HG02938 (cell line): ENCODE results near the gene GTF2B.
"Not testable (repeated sequence)": the region's sequence is repeated elsewhere in the genome, so short reads cannot be mapped to it uniquely, and the experiment has no call there.

Experiments
- ATAC-seq: cut with Tn5 transposase; IDR thresholded peaks from one replicate; pipeline ENCODE4 v1.9.1; 2021; ENCODE audit warnings: mild to moderate bottlenecking, moderate library complexity; ENCODE audit not compliant: unreplicated experiment

GTF2B gene, protein sequence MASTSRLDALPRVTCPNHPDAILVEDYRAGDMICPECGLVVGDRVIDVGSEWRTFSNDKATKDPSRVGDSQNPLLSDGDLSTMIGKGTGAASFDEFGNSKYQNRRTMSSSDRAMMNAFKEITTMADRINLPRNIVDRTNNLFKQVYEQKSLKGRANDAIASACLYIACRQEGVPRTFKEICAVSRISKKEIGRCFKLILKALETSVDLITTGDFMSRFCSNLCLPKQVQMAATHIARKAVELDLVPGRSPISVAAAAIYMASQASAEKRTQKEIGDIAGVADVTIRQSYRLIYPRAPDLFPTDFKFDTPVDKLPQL

DNA sequence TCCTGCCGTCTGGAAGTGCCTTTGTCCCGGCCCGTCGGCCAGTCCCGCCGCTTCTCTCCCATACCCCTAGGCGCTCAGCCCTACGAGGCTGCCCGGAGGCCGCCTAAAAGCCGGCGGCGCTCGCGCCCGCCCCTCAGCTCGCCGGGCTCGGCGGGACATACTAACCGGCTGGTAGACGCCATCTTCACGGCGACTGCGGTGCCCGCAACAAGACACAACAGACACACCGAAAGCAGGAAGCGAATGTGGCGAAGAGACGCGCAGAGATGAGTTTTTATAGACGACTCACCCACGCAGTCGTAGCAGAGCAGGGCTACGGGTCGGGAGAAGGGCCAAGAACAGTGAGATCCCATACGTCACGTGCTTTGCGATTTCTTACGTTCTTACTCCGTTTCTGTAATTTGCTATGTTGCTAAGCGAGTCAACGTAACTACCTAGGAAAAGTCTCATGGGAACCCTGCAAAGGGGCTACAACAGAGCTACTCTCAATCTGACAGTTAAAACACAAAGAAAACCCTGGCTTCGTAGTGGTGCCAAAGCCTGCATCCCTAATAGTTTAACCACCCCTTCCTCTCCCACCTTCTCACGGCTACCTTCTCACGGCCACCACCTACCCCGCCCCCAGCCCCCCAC is at the start of gene GTF2B:
Gene GTF2B, minus strand, starts transcription at position 250 of the 633 bp plus-strand sequence. Its CDS starts 68 bp downstream, at position 182.
- peak; percentile 91 for ATAC-seq

DNA sequence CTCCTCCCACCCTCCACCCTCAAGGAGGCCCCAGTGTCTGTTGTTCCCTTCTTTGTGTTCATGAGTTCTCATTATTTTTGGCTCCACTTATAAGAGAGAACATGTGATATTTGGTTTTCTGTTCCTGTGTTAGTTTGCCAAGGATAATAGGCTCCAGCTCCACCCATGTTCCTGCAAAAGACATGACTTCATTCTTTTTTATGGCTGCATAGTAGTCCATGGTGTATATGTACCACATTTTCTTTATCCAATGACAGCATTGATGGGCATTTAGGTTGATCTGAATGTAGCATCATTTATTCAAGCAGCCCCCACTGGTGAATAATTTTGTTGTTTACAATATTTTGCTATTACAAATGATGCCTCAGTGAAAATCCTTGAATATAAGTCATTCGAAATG is 47.2 kb upstream of the GTF2B start:
- not testable (repeated sequence) for ATAC-seq

DNA sequence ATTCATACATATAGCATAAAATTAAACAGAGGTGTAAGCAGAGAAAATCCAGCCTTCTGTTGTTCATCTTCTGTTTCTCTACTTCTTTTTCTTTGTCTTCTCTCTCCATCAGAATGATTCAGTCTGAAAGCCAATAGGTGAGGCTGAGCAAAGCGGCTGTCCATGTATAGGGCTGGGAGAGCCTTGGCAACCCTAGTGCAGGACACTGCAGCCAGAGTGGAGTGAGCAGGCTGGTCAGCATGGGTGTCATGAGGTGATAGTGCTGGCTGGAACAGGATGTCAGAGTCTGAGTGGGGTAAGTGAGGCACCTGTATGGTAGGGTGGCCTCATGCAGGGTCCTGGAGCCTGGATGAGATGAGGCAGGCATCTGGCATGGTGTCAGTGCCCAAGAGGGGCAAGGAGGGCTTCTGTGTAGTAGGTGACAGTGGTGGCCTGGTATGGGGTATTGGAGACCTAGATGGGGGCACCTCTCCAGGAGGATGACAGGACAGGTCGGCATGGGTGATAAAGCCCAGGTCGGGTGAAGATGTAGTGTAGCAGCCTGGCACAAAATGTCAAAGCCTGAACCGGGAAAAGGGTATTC is 45.5 kb upstream of the GTF2B start:
- ATAC-seq = no peak

DNA sequence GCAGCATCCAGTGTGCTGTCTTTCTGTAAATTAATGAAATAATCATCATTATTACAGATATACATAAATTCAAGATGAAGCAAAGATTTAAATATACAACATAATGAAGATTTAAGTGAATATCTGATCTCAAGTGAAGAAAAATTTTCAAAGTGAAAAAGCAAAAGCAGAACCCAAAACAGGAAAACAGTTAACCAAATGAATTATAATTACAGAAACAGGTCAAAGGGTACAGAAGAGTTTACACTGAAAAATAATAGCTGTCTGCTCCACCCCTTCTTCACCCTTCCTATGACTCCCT is 44.8 kb upstream of the GTF2B start:
- ATAC-seq = no peak

DNA sequence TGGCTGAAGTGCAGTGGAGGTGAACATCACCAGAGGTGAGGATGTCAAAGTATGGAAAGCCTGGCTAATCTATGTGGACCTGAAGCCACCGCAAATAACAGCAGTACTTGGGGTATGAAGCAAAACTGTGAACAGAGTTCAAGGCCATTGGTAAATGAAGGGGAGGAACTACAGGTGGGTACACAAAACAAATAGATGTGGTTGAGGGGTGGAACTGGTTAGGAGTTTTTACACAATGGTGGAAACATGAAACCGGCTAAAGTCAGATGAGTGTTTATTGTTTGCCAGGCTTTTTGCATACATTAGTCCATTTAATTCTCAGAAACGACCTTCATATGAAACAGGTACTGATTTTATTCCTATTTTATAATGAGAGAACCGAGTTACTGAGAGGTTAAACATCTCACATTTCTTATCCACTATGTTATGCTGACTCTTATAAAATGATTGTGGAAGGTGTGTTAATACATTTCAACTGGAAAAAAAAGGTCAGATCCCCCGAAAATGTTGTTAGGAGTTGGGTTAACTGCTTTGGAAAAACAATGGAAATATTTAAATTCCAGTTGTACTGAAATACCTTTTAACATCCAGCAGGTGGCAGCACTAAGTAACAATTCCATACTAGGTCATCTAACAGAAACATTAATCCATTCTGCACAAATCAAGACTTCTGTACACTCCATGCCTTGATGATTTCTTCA is 44.3 kb upstream of the GTF2B start:
- ATAC-seq = no peak

DNA sequence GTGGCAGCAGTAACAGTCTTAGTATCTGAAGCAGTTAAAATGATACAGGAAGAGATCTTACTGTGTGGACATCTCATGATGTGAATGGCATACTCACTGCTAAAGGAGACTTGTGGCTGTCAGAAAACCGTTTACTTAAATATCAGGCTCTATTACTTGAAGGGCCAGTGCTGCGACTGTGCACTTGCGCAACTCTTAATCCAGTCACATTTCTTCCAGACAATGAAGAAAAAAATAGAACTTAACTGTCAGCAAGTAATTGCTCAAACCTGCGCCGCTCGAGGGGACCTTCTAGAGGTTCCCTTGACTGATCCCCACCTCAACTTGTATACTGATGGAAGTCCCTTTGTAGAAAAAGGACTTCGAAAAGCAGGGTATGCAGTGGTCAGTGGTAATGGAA is 38.8 kb upstream of the GTF2B start:
- ATAC-seq = not testable (repeated sequence)

DNA sequence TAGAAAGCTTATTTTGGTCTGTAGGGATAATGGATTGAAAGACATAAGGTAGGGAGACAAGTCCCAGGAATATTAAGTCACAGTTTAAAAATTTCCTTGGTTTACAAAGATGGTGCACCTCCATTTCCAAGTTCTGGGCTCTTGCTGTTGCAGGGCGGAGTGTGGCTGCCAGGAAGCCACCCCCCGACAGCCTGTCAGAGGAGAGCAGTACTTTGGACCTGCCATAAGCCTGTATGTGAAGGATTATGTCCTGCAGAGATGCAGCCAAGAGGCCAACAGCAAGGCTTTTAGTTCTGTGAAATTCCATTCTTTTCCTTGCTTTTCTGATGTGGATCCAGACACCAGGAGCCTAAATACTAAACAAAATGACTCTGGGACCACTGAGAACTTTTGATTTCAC is 31.9 kb upstream of the GTF2B start:
- ATAC-seq = no peak

DNA sequence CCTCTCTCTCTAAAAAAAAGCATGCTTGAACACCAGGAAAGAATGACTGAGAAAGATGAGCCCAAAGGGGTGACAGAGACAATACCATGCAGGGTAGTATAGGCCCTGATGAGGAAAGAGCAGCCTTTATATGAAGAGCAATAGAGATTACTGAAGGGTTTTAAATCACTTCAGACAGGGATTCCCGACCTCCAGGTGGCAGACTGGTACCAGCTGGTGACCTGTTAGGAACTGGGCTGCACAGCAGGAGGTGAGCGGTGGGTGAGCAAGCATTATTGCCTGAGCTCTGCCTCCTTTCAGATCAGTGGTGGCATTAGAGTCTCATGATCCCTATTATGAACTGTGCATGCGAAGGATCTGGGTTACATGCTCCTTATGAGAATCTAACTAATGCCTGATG is 30.8 kb upstream of the GTF2B start:
- no peak for ATAC-seq

DNA sequence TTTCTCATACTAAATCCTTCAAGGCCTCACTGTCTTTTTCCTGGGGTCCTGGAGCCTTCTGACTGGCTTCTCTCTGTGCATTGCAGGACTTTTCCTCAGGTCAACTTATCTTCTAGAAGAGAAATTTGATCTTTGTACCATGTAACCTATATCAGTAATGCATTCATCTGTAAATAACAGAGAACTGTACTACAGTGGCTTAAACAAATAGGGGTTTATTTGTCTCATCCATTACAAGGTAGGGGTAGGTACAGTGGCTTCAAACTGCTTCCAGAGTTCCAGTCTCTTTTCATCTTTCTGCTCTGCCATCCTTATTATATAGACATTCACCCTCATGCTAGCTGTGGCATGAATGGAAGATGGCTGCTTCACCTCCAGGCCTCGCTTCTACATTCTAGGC is 29.5 kb upstream of the GTF2B start:
- ATAC-seq = no peak

DNA sequence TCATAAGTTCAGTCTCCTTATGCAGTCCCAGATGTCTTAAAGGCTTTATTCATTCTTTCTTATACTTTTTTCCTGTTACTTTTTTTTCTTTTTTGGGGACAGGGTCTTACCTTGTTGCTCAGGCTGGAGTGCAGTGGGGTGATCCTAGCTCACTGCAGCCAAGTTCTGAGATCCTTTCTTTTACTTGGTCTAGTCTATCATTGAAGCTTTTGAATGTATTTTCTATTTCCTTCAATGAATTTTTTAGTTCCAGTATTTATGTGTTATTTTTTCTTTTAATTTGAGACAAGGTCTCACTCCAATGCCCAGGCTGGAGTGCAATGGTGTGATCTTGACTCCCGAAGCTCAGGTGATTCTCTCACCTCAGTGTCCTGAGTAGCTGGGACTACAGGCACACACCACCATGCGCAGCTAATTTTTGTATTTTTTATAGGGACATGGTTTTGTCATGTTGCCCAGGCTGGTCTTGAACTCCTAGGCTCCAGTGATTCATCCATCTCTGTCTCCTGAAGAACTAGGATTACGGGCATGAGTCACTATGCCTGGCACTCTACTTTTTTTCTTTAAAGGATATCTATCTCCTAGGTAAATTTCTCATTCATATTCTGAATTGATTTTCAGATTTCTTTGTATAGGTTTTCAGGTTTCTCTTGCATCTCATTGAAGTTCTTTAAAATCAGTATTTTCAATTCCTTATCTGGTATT is 26.1 kb upstream of the GTF2B start:
- no peak for ATAC-seq

DNA sequence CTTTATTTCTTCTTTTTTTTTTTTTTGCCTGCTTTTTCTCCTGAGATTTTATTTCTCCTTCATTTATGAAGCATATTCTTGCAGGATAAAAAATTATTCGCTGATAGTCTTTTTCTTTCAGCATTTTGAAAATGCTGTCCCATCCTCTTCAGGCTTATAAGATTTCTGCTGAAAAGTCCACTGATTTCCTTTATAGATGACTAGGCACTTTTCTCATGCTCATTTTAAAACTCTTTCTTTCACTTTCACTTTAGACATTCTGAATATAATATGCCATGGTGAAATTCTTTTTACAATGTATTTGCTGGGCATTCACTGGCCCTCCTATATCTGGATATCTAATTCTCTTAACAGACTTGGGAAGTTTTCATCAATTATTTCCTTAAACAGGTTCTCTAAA is 25.5 kb upstream of the GTF2B start:
- no peak for ATAC-seq

DNA sequence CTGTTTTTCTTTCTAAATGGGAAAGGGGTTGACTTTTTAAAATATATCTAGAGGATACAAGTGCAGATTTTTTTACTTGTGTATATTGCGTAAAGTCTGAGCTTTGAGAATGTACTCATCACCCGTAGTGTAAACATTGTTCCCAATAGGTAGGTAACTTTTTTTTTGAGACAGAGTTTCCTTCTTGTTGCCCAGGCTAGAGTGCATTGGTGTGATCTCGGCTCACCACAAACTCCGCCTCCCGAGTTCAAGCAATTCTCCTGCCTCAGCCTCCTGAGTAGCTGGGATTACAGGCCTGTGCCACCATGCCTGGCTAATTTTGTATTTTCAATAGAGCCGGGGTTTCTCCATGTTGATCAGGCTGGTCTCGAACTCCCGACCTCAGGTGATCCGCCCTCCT is 20.4 kb upstream of the GTF2B start:
- not testable (repeated sequence) for ATAC-seq

DNA sequence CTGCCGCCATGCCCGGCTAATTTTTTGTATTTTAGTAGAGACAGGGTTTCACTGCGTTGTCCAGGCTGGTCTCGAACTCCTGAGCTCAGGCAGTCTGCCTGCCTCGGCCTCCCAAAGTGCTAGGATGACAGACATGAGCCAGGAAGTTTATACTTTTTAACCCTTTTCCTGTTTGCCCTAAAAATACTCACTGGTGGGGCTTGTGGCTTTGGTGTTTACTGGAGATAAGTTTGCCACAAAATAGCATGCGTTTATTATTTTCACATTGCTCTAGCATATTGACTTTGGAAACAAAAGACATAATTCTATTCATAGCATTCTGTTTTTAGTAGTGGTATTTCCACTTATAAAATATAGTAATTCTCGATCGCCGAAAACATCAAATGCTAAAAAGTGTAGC is 19.8 kb upstream of the GTF2B start:
- no peak for ATAC-seq

DNA sequence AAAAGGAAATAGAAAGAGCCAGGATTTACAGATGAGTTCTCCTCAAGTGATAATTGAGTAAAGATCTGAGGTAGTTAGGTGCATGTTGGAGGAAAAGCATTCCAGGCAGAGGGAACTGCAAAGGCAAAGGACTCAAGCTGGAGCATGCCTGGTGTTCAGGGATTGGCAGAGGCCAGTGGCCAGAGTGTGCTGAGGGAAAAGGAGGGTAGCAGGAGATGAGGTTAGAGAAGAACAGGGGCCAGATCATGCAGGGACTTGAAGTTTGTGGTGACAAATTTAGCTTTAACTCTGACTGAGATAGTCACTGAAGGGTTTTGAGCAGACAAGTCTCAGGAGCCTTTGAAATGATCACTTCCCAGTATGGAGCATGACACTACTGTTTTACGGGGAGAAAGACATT is 19.0 kb upstream of the GTF2B start:
- ATAC-seq = no peak

DNA sequence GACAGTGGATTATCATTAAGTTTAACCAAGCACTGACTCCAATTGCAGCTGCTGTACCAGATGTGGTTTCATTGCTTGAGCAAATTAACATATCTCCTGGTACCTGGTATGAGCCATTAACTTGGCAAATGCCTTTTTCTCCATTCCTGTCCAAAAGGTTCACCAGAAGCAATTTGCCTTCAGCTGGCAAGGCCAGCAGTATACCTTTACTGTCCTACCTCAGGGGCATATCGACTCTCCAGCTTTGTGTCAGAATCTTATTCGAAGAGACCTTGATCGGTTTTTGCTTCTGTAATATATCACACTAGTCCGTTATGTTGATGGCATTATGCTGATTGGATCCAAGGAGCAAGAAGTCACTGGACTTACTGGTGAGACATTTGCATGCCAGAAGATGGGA is 9.5 kb upstream of the GTF2B start:
- no peak for ATAC-seq

DNA sequence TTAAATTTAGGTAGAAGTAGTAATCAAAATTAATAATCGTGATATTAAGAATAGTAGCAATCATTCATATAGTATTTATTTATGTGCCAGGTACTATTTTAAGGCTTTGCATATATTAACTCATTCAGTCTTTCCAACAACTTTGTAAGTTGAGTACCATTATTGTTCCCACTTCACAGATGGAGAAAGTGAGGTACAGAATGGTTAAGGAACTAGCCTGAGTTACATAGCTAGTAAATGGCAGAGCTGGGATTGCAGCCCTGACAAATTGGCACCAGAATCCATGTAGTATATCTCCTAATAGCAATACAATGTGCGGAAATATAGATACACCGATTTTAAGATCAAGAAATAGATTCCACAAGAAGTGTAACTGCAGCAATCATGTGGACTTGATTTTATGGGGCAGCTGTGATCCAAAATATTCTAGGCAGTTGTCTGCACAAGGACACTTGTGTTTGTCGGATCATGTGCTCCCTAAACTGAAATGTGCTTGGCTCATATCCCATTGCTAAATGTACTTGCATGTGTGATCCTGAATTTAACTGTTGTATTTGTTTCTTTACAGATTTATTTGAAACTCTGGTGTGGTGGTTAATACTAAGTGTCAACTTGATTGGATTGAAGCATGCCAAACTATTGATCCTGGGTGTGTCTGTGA is 5.8 kb upstream of the GTF2B start:
- no peak for ATAC-seq

DNA sequence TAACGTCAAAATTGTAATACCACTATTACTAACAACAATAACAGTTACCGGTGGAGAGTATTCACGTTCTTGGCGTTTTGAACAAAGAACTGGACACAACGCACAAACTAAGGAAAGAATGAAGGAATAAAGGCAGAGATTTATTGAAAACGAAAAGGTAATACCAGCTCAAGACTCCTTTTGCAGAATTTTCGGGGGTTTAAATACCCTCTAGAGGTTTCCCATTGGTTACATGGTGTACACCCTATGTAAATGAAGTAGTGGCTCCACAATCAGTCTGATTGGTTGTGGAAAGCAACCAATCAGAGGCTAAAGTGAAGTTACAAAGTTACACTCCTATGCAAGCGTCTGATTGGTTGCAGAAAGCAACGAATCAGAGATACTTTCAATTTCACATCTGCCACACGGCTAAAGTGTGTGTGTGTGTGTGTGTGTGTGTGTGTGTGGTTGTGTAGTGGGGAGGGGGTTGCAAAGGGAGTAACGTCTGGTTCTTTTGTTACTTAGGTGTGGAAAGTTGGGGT is 1.1 kb upstream of the GTF2B start:
- ATAC-seq = no peak

DNA sequence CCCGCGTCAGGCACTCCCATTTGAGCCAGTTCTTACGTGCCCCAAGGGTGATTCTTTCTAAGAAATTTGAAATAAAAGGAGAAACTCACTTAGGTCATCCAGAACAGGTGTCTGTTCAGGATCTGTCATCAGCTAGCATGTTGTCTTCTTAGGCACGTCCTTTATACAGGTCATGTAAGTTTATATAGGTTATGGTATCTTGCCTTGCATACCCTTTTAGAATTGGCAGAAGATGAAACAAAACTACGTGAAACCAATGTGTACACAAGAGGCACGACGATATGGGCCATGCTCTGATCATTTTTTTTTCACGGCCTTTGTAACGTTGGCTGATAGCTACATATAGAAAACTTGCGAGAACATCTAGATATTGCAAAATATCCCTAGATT is 579 bp upstream of the GTF2B start:
- no peak for ATAC-seq

DNA sequence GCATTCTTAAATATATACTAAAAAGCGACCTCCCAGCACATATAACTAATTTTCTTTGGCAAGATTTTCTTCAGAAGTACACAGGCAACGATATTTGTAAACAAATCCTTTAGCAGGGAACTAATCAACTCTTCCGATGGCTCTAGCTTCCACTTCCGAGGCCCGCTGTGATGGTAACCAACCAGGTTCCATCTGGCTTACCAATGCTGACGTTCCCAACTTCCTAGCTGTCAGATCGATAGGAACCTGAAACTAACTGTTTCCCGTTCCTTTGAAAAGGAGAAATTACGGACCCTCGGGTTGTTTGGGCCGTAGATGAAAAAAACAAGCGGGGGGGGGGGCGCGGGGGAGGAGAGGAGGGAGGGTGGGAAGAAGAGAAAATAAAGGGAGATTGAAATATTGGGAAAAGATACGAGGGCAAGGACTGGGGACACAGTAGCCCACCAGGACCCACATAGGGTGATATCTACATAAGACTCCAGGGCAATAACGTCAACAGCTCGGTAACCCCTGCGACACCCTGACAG is 513 bp downstream of the GTF2B start:
- ATAC-seq = no peak

DNA sequence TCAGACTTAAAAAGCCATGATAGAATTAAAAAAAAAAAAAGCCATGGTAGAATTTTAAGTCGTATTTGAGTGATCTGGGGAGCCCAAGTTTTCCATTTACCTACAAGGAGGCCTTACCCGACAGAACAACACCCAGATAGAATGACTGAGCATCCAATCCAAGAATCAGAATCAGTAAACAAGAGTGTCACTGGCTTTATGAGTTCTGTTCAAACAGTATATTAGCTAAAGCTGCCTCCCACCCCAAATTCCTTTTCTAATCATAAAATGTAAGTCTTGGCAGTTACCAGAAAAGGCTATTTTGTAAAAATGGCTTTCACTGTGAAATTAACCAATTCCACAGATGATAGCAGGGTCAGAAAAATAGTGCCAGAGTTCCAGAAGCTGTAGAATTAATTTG is 1.2 kb downstream of the GTF2B start:
- no peak for ATAC-seq
